Cardiac fibroblast (primary cell): Measurements from ENCODE around the gene MRPS18B.
A peak's percentile ranks its signal among the peaks of the same experiment; 100 is the strongest.

Experiments used
- DNase-seq, 2 donors: peaks; one replicate each; pipeline versions ENCODE4 v3.0.0 to v3.0.0-alpha.2; 2010; ENCODE audit warnings: low read depth in 2 of 2
- H3K4me3 ChIP-seq, 2 donors: replicated peaks in 1 of 2; 1 replicate in 1 of 2; 2 replicates in 1 of 2; pipeline ENCODE4 v1.5.1; 2011; ENCODE audit warnings: low read depth in 2 of 2, low read length in 2 of 2, mild to moderate bottlenecking in 2 of 2, moderate library complexity in 1 of 2
- CTCF ChIP-seq: IDR thresholded peaks from one replicate; pipeline ENCODE4 v1.5.1; 2011; ENCODE audit warnings: low read depth, mild to moderate bottlenecking, low read length, inconsistent platforms

The MRPS18B gene

DNA sequence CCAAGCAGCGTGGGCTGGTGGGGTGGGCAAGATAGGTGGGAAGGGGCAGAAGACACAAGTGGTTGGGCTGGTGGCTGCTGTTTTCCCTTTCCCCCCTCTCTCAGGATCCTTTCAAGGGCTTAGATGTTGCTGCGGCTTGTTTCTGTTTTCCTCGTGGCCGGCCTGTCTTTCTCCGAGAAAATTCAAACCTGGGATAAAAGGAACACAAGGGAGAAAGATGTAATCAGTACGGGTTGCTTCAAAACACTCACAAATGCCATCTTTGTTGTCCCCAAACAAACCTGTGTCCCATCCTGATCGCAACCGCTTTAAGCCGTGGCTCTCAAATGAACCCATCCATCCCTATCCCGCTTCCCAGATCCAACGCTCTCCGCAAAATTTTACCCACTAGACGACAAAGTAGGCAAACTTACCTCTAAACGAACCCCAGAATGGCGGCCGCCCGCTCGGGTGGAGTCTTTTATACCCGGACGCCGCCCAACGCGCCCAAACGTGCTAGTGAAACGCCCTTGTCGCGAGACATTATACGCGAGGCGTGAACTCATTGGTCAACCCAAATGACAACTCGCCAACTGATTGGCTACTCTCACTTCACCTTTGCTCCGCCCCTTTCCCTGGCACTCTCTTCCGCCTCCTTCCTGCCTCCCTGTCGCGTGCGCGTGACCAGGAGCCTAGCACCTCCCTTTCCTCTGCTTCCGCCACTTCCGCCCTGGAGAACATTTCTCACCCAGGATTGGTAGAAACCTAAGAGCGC, 652 bp upstream of the MRPS18B start, which contains the start of gene PPP1R10:
Gene PPP1R10, minus strand, starts transcription at position 433 of the 754 bp plus-strand sequence. CDS start 7,299 bp downstream, outside the sequence.
- TF ChIP-seq CTCF: no peak
- DNase-seq: peak; percentile 100
- H3K4me3 ChIP-seq: peak within 1 kb of the TSS; percentile 79 to 80

DNA sequence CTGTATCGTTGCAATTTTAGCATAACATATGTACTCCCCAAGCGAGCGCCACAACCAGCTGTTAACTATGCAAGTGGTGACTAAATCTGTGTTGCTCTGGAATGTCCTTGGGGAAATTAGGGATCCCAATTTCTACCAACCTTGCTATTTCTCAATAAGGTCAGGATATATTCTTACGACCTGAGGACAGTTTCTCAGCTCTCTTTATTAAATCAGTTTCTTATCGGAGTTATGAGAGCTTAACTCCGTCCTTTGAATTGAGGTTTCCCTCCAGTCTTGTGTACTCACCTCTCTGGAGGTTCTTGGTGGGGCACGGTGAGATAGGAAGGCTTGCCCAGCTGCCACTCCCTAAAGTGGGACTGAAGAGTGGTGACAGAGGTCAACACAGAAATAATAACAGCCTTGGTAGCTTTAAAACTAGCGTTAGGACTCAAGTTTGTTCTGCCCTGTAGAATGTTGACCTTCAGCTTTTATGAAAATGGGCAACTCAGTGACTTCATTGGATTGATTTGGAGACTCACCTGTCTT, 694 bp downstream of the MRPS18B start:
- TF ChIP-seq CTCF: no peak
- H3K4me3 ChIP-seq: peak overlapping the region; percentile 54 to 80
- DNase-seq: peak in 1 of 2 donors; percentile 61

DNA sequence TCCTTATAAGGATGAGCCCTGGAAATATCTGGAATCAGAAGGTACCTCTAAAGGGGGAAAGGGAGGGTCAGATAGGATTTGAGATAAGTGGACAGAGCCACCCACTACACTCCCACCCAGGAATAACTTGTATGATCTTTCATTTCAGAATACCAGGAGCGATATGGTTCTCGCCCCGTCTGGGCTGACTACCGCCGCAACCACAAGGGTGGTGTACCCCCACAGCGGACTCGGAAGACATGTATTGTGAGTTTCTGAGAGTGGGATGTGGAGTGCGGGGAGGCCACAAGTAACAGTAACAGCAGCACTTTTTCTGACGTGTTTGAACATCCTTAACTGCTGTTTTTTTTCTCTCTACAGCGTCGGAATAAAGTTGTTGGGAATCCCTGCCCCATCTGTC, 1.9 kb downstream of the MRPS18B start:
- DNase-seq: no peak
- H3K4me3 ChIP-seq: no peak overlapping the region
- no peak for TF ChIP-seq CTCF

GRCh38 chr6:30625511-30625910, 7.9 kb downstream of the MRPS18B start:
- no peak for TF ChIP-seq CTCF
- no peak overlapping the region for H3K4me3 ChIP-seq
- DNase-seq: no peak

GRCh38 chr6:30626484-30627366, 9.1 kb downstream of the MRPS18B start, which contains the start of gene ATAT1:
Gene ATAT1, plus strand, starts transcription at chr6:30626874.
- H3K4me3 ChIP-seq: peak within 1 kb of the TSS; percentile 69 to 79
- DNase-seq: peak; percentile 75 to 79

More at GRCh38 chr6:30626484-30627366, 9.1 kb downstream of the MRPS18B start, which contains the start of gene ATAT1:
- TF ChIP-seq CTCF: peak; percentile 46
